ENCODE data around the gene NKD2. TPM values are rescaled to one million over a fixed set of nuclear protein-coding genes. Genes with fewer than 3 reads are reported as not detected.

Gene NKD2
- polyA plus RNA-seq, 1 donor (not counting 4 experiments of a cell fraction or from before 2014, with no cell fraction given): not detected

DNA sequence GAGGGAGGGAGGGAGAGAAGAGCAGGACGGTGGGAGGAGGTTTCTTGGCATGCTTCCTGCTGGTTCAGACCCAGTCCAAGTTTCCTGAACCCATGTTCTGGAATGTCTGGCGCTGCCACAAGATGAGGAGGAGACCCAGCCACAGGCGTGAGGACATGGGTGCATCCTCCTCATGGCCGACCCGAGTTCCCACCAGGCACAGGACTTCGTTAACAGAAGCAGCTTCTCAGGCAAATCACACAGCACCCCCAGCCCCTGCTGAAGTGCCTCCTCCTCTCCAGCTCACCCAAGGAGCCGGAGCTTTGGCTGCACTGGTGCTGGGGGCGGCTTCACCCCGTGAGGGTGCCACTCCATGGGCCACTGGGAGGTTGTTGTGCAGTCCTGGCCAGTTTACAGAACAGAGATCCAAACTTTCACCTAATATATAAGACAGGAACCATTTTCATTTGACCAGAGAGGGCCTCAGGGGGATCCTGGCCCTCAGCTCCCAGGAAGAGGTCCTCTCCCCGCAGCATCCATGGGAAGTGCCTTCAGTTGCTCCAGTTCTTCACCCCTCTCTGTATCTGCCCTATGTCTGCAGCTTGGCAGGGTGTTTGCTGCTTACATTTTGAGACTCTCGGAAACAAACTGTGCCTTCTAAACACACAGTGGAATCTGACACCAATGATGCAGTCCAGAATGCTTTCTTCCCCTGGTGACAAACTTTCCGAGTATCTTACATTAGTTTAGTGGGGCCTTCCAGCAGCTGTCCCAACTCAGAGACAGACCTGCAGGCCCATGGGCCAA lies 10.2 kb upstream of the NKD2 start:
- dilution Hi-C loops (cut with MboI; ENCODE audit: extremely low pct_ligation_motif_present, low sequenced_read_pairs): no loop called here
- H3K27me3 ChIP-seq (ENCODE audit: control insufficient read depth, extremely low read depth, insufficient read depth, low read length): peaks cover 47% of the 10 kb centered on the region

DNA sequence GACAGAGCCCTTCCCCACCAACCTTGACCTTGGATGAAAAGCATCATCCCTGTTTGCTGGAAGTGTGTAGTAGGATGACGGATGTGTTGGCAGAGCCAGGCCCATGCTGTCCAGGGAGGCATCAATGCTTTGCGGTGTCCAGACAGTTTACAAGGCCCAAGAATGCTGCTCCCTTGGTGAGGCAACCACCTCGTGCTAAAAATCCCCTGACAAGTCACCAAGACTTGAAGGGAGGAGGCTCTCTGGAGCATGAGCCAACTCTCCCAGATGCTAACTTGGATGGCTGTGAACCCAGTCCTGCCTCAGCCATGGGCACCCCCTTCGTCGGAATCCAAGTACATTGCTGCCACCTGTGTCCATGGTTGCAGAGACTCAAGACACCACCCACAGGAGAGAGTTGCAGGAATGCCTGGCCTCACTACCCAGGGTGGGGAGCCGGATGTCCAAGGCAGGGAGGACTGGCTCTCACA lies 9.5 kb upstream of the NKD2 start:
- no peak overlapping the region for H3K4me2 ChIP-seq (ENCODE audit: control insufficient read depth, extremely low read depth, insufficient read depth, low read depth, low read length)
- FAIRE-seq (no peak), DNase-seq (ENCODE audit: low read depth, low spot score) (no peak)
- H3K9me1 ChIP-seq (ENCODE audit: control insufficient read depth, extremely low read depth, insufficient read depth, low read length): no peaks in the 10 kb centered on the region
- H3K27ac ChIP-seq (ENCODE audit: control insufficient read depth, insufficient read depth, low read length): no peak overlapping the region
- dilution Hi-C loops (cut with MboI; ENCODE audit: extremely low pct_ligation_motif_present, low sequenced_read_pairs): no loop called here
- peaks cover 11% of the 10 kb centered on the region for H3K4me1 ChIP-seq (ENCODE audit: control insufficient read depth, extremely low read depth, insufficient read depth, low read length)
- no peaks in the 10 kb centered on the region for H3K36me3 ChIP-seq (ENCODE audit: control insufficient read depth in 2 of 2, extremely low read depth in 1 of 2, insufficient read depth in 2 of 2, low read length in 2 of 2)
- H3K27me3 ChIP-seq (ENCODE audit: control insufficient read depth, extremely low read depth, insufficient read depth, low read length): peaks cover 48% of the 10 kb centered on the region
- H3K9ac ChIP-seq (ENCODE audit: control insufficient read depth, extremely low read depth, insufficient read depth, low read length): no peak overlapping the region
- H4K20me1 ChIP-seq (ENCODE audit: control insufficient read depth, extremely low read depth, insufficient read depth, low read length): no peaks in the 10 kb centered on the region
- H3K9me3 ChIP-seq (ENCODE audit: control insufficient read depth, low read depth, low read length): no peaks in the 10 kb centered on the region
- no peak for TF ChIP-seq EZH2 (IDR thresholded peaks at IDR 0.05; ENCODE audit: low read length)
- TF ChIP-seq, protein P1, sequence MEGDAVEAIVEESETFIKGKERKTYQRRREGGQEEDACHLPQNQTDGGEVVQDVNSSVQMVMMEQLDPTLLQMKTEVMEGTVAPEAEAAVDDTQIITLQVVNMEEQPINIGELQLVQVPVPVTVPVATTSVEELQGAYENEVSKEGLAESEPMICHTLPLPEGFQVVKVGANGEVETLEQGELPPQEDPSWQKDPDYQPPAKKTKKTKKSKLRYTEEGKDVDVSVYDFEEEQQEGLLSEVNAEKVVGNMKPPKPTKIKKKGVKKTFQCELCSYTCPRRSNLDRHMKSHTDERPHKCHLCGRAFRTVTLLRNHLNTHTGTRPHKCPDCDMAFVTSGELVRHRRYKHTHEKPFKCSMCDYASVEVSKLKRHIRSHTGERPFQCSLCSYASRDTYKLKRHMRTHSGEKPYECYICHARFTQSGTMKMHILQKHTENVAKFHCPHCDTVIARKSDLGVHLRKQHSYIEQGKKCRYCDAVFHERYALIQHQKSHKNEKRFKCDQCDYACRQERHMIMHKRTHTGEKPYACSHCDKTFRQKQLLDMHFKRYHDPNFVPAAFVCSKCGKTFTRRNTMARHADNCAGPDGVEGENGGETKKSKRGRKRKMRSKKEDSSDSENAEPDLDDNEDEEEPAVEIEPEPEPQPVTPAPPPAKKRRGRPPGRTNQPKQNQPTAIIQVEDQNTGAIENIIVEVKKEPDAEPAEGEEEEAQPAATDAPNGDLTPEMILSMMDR (optimal IDR thresholded peaks at IDR 0.05 in 1 of 3, IDR thresholded peaks at IDR 0.05 in 1 of 3, conservative IDR thresholded peaks at IDR 0.05 in 1 of 3; ENCODE audit: extremely low read depth in 1 of 3, insufficient read depth in 2 of 3, low read length in 3 of 3): no peak
- H3K79me2 ChIP-seq (ENCODE audit: control insufficient read depth, insufficient read depth, low read length): no peaks in the 10 kb centered on the region
- H3K4me3 ChIP-seq (ENCODE audit: control insufficient read depth in 2 of 3, extremely low read depth in 1 of 3, insufficient read depth in 2 of 3, low read depth in 1 of 3, low read length in 3 of 3): no peak overlapping the region
- H2AFZ ChIP-seq (ENCODE audit: control insufficient read depth, low read length): no peak overlapping the region

More for the DNA sequence above, 10.2 kb upstream of the NKD2 start:
- Histone ChIP-seq H4K20me1 (ENCODE audit: control insufficient read depth, extremely low read depth, insufficient read depth, low read length) (no peaks in the 10 kb centered on the region), H3K9ac (ENCODE audit: control insufficient read depth, extremely low read depth, insufficient read depth, low read length) (no peak overlapping the region), H3K4me3 (ENCODE audit: control insufficient read depth in 2 of 3, extremely low read depth in 1 of 3, insufficient read depth in 2 of 3, low read depth in 1 of 3, low read length in 3 of 3) (no peak overlapping the region), H2AFZ (ENCODE audit: control insufficient read depth, low read length) (no peak overlapping the region), H3K9me1 (ENCODE audit: control insufficient read depth, extremely low read depth, insufficient read depth, low read length) (no peaks in the 10 kb centered on the region), H3K4me2 (ENCODE audit: control insufficient read depth, extremely low read depth, insufficient read depth, low read depth, low read length) (no peak overlapping the region), H3K27ac (ENCODE audit: control insufficient read depth, insufficient read depth, low read length) (no peak overlapping the region), H3K4me1 (ENCODE audit: control insufficient read depth, extremely low read depth, insufficient read depth, low read length) (peaks cover 5% of the 10 kb centered on the region), H3K79me2 (ENCODE audit: control insufficient read depth, insufficient read depth, low read length) (no peaks in the 10 kb centered on the region), H3K36me3 (ENCODE audit: control insufficient read depth in 2 of 2, extremely low read depth in 1 of 2, insufficient read depth in 2 of 2, low read length in 2 of 2) (no peaks in the 10 kb centered on the region), H3K9me3 (ENCODE audit: control insufficient read depth, low read depth, low read length) (no peaks in the 10 kb centered on the region)
- FAIRE-seq (no peak), DNase-seq (ENCODE audit: low read depth, low spot score) (no peak)
- TF ChIP-seq, protein P1 (optimal IDR thresholded peaks at IDR 0.05 in 1 of 3, IDR thresholded peaks at IDR 0.05 in 1 of 3, conservative IDR thresholded peaks at IDR 0.05 in 1 of 3; ENCODE audit: extremely low read depth in 1 of 3, insufficient read depth in 2 of 3, low read length in 3 of 3): no peak
- no peak for TF ChIP-seq EZH2 (IDR thresholded peaks at IDR 0.05; ENCODE audit: low read length)
